WTC11 (cell line): ENCODE data around the gene PHTF2. TPM values are rescaled to one million over a fixed set of nuclear protein-coding genes. Genes with fewer than 3 reads are reported as not detected.

Experiments
- ATAC-seq: fragments of 200-7000 bp; cut with Tn5 transposase; 2 replicates; pipeline ENCODE4 v1.10.0; 2021; ENCODE audit warnings: mild to moderate bottlenecking, moderate library complexity
- CTCF ChIA-PET: fragments of 300-600 bp; sonication (Branson Sonifier 250); formaldehyde crosslinking; loops from one replicate; lab custom pipeline; 2021; ENCODE audit warnings: antibody characterized with exemption; lab: Charles Lee
- POLR2A ChIA-PET: fragments of 350-600 bp; sonication (Branson Sonifier 250); formaldehyde crosslinking; loops from one replicate; lab custom pipeline; 2021; ENCODE audit warnings: antibody characterized with exemption; lab: Charles Lee
- DNase-seq: peaks from one replicate; pipeline ENCODE4 v3.0.0; 2021; ENCODE audit warnings: low spot score
- H3K27ac Mint-ChIP-seq: 2 replicates; pipeline ENCODE4 v1.8.0; 2021; ENCODE audit warnings: mixed read lengths
- H3K27me3 Mint-ChIP-seq: 2 replicates; pipeline ENCODE4 v1.8.0; 2021; ENCODE audit warnings: low read depth, mild to moderate bottlenecking, moderate library complexity, mixed read lengths
- H3K36me3 Mint-ChIP-seq: 2 replicates; pipeline ENCODE4 v1.8.0; 2021; ENCODE audit warnings: mixed read lengths
- H3K4me1 Mint-ChIP-seq: 2 replicates; pipeline ENCODE4 v1.8.0; 2022; ENCODE audit warnings: mixed read lengths
- H3K4me3 Mint-ChIP-seq: 2 replicates; pipeline ENCODE4 v1.8.0; 2021; ENCODE audit warnings: mild to moderate bottlenecking, moderate library complexity, mixed read lengths
- H3K9me3 Mint-ChIP-seq: 2 replicates; pipeline ENCODE4 v1.8.0; 2021; ENCODE audit warnings: mixed read lengths
- ETV6 ChIP-seq: sonication (generic); formaldehyde crosslinking; IDR thresholded peaks from 2 replicates; pipeline ENCODE4 v1.8.1; 2022; ENCODE audit warnings: mild to moderate bottlenecking, missing genetic modification reagents
- FOXJ3 ChIP-seq: sonication (generic); formaldehyde crosslinking; IDR thresholded peaks from 2 replicates; pipeline ENCODE4 v1.9.0; 2021; ENCODE audit warnings: missing genetic modification reagents, mild to moderate bottlenecking, borderline replicate concordance
- GRHL2 ChIP-seq: fragments of 250-450 bp; sonication (Bioruptor Pico); IDR thresholded peaks from 2 replicates; pipeline ENCODE4 v1.8.0; 2022; ENCODE audit warnings: mild to moderate bottlenecking, moderate library complexity; ENCODE audit not compliant: insufficient replicate concordance, severe bottlenecking
- GTF2I ChIP-seq: fragments of 250-450 bp; sonication (Bioruptor Pico); conservative IDR thresholded peaks from 2 replicates; pipeline ENCODE4 v1.4.0; 2021; ENCODE audit warnings: mild to moderate bottlenecking
- JAZF1 ChIP-seq: fragments of 250-450 bp; sonication (Bioruptor Pico); IDR thresholded peaks from 2 replicates; pipeline ENCODE4 v1.9.0; 2021; ENCODE audit warnings: moderate library complexity, mild to moderate bottlenecking, inconsistent platforms
- JUN ChIP-seq: sonication (generic); formaldehyde crosslinking; IDR thresholded peaks from 2 replicates; pipeline ENCODE4 v1.8.0; 2023; ENCODE audit warnings: mild to moderate bottlenecking, missing genetic modification reagents
- KAT7 ChIP-seq: sonication (generic); formaldehyde crosslinking; IDR thresholded peaks from 2 replicates; pipeline ENCODE4 v1.8.1; 2023; ENCODE audit warnings: missing genetic modification reagents, mild to moderate bottlenecking, borderline replicate concordance
- MYBL2 ChIP-seq: sonication (generic); formaldehyde crosslinking; IDR thresholded peaks from 2 replicates; pipeline ENCODE4 v1.8.1; 2023; ENCODE audit warnings: mild to moderate bottlenecking, moderate library complexity, missing genetic modification reagents
- NR3C1 ChIP-seq: sonication (generic); formaldehyde crosslinking; conservative IDR thresholded peaks from 2 replicates; pipeline ENCODE4 v1.8.1; 2023; ENCODE audit warnings: low read depth, mild to moderate bottlenecking, missing genetic modification reagents
- SMAD4 ChIP-seq: sonication (generic); formaldehyde crosslinking; IDR thresholded peaks from 2 replicates; pipeline ENCODE4 v1.8.0; 2022; ENCODE audit warnings: mild to moderate bottlenecking, missing genetic modification reagents
- SOX15 ChIP-seq: fragments of 250-450 bp; sonication (Bioruptor Pico); IDR thresholded peaks from 2 replicates; pipeline ENCODE4 v1.9.0; 2021; ENCODE audit warnings: mild to moderate bottlenecking
- TEAD4 ChIP-seq: sonication (generic); formaldehyde crosslinking; IDR thresholded peaks from 2 replicates; pipeline ENCODE4 v1.8.0; 2022; ENCODE audit warnings: mild to moderate bottlenecking, missing genetic modification reagents
- TP53 ChIP-seq: sonication (generic); formaldehyde crosslinking; IDR thresholded peaks from 2 replicates; pipeline ENCODE4 v1.8.1; 2023; ENCODE audit warnings: mild to moderate bottlenecking, missing genetic modification reagents
- ZBTB21 ChIP-seq: sonication (generic); formaldehyde crosslinking; IDR thresholded peaks from 2 replicates; pipeline ENCODE4 v1.8.1; 2023; ENCODE audit warnings: mild to moderate bottlenecking, missing genetic modification reagents, borderline replicate concordance
- ZNF121 ChIP-seq: sonication (generic); formaldehyde crosslinking; IDR thresholded peaks from 2 replicates; pipeline ENCODE4 v1.8.0; 2023; ENCODE audit warnings: missing genetic modification reagents
- ZNF281 ChIP-seq: sonication (generic); formaldehyde crosslinking; IDR thresholded peaks from 2 replicates; pipeline ENCODE4 v1.8.0; 2023; ENCODE audit warnings: mild to moderate bottlenecking, missing genetic modification reagents
- ZNF396 ChIP-seq: fragments of 250-450 bp; sonication (Bioruptor Pico); IDR thresholded peaks from 2 replicates; pipeline ENCODE4 v1.8.0; 2021; ENCODE audit warnings: mild to moderate bottlenecking, moderate library complexity, borderline replicate concordance
- ZNF423 ChIP-seq: fragments of 250-450 bp; sonication (Bioruptor Pico); IDR thresholded peaks from 2 replicates; pipeline ENCODE4 v2.1.2; 2022; ENCODE audit warnings: mild to moderate bottlenecking, moderate library complexity
- ZNF425 ChIP-seq: fragments of 250-450 bp; sonication (Bioruptor Pico); conservative IDR thresholded peaks from 2 replicates; pipeline ENCODE4 v1.9.0; 2021; ENCODE audit warnings: mild to moderate bottlenecking
- total RNA-seq: library from RNA; stranded (reverse); gene quantifications from 3 replicates; pipeline ENCODE4 v1.2.3, GENCODE V29; 2021
- TF ChIP-seq, protein P1 (sequence below): sonication (generic); formaldehyde crosslinking; IDR thresholded peaks from 2 replicates; pipeline ENCODE4 v1.8.1; 2023; ENCODE audit warnings: mild to moderate bottlenecking, missing genetic modification reagents, moderate library complexity
- TF ChIP-seq, protein P2 (sequence below): sonication (generic); formaldehyde crosslinking; IDR thresholded peaks from 2 replicates; pipeline ENCODE4 v1.8.1; 2023; ENCODE audit warnings: mild to moderate bottlenecking, moderate library complexity, missing genetic modification reagents
- TF ChIP-seq, protein P3 (sequence below): sonication (generic); formaldehyde crosslinking; IDR thresholded peaks from 2 replicates; pipeline ENCODE4 v1.8.0; 2022; ENCODE audit warnings: mild to moderate bottlenecking, missing genetic modification reagents
- TF ChIP-seq, protein P4 (sequence below): sonication (generic); formaldehyde crosslinking; IDR thresholded peaks from 2 replicates; pipeline ENCODE4 v1.8.1; 2022; ENCODE audit warnings: missing genetic modification reagents, borderline replicate concordance

PHTF2 gene
- total RNA-seq, 1 experiment from 2014 or later = 17.9 TPM

- no peak for TF ChIP-seq ZNF281 (CRISPR knock-in tag)
- no peak for TF ChIP-seq ZNF121
- no peak for TF ChIP-seq NR3C1
- TF ChIP-seq GTF2I = no peak
- TF ChIP-seq ZNF425 (CRISPR knock-in tag) = no peak
- TF ChIP-seq ETV6 (CRISPR knock-in tag) = no peak
- TF ChIP-seq, protein P1, sequence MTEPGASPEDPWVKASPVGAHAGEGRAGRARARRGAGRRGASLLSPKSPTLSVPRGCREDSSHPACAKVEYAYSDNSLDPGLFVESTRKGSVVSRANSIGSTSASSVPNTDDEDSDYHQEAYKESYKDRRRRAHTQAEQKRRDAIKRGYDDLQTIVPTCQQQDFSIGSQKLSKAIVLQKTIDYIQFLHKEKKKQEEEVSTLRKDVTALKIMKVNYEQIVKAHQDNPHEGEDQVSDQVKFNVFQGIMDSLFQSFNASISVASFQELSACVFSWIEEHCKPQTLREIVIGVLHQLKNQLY (CRISPR knock-in tag) = no peak
- TF ChIP-seq KAT7 (CRISPR knock-in tag) = no peak
- TF ChIP-seq, protein P2, sequence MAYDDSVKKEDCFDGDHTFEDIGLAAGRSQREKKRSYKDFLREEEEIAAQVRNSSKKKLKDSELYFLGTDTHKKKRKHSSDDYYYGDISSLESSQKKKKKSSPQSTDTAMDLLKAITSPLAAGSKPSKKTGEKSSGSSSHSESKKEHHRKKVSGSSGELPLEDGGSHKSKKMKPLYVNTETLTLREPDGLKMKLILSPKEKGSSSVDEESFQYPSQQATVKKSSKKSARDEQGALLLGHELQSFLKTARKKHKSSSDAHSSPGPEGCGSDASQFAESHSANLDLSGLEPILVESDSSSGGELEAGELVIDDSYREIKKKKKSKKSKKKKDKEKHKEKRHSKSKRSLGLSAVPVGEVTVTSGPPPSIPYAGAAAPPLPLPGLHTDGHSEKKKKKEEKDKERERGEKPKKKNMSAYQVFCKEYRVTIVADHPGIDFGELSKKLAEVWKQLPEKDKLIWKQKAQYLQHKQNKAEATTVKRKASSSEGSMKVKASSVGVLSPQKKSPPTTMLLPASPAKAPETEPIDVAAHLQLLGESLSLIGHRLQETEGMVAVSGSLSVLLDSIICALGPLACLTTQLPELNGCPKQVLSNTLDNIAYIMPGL (CRISPR knock-in tag) = no peak
Observed at GRCh38 chr7:77837275-77837674, 38.7 kb downstream of the PHTF2 start (continued).

DNA sequence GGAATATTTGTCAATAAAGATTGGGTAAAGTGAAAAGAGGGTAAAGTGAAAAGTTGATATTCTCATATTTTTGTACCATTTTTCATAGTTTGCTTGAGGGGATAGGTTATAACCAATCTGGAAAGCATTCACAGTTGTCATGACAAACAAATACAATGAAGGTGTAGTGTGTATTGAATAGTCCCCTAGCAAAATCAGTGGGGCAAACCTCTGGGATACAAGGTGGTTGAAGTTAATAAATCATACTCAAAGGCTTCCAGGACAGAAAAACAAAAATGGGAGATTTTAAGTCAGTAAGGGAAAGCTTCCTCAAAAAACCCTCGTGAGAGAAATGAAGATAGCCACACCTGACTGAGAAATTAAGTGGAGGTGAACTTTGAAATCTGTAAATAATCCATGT lies 39.4 kb downstream of the PHTF2 start:
- POLR2A ChIA-PET = no interaction called here
- H3K36me3 Mint-ChIP-seq = no peaks in the 10 kb centered on the region
- H3K4me1 Mint-ChIP-seq = peaks cover 9% of the 10 kb centered on the region
- ATAC-seq = no peak
- no peaks in the 10 kb centered on the region for H3K27me3 Mint-ChIP-seq
- DNase-seq = no peak
- H3K4me3 Mint-ChIP-seq = no peak overlapping the region
- H3K9me3 Mint-ChIP-seq = peaks cover 7% of the 10 kb centered on the region
- TF ChIP-seq TEAD4 (no peak), MYBL2 (CRISPR knock-in tag) (no peak), SMAD4 (CRISPR knock-in tag) (no peak), GRHL2 (no peak), JAZF1 (no peak), SOX15 (no peak), TP53 (CRISPR knock-in tag) (no peak)
- TF ChIP-seq, all 79 proteins: peak for 0
- no peak overlapping the region for H3K27ac Mint-ChIP-seq
- CTCF ChIA-PET = no interaction called here

- Mint-ChIP-seq H3K9me3 (peaks cover 7% of the 10 kb centered on the region), H3K36me3 (no peaks in the 10 kb centered on the region), H3K4me3 (no peak overlapping the region), H3K27me3 (no peaks in the 10 kb centered on the region), H3K4me1 (peaks cover 9% of the 10 kb centered on the region), H3K27ac (no peak overlapping the region)
- ChIA-PET CTCF (no interaction called here), POLR2A (no interaction called here)
- TF ChIP-seq JUN (CRISPR knock-in tag) (no peak), FOXJ3 (CRISPR knock-in tag) (no peak), GTF2I (no peak), ZNF423 (no peak), NR3C1 (no peak), ZBTB21 (CRISPR knock-in tag) (no peak), ZNF396 (no peak)
- TF ChIP-seq, protein P3, sequence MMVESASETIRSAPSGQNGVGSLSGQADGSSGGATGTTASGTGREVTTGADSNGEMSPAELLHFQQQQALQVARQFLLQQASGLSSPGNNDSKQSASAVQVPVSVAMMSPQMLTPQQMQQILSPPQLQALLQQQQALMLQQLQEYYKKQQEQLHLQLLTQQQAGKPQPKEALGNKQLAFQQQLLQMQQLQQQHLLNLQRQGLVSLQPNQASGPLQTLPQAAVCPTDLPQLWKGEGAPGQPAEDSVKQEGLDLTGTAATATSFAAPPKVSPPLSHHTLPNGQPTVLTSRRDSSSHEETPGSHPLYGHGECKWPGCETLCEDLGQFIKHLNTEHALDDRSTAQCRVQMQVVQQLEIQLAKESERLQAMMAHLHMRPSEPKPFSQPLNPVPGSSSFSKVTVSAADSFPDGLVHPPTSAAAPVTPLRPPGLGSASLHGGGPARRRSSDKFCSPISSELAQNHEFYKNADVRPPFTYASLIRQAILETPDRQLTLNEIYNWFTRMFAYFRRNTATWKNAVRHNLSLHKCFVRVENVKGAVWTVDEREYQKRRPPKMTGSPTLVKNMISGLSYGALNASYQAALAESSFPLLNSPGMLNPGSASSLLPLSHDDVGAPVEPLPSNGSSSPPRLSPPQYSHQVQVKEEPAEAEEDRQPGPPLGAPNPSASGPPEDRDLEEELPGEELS (CRISPR knock-in tag) = no peak
- TF ChIP-seq, protein P4, sequence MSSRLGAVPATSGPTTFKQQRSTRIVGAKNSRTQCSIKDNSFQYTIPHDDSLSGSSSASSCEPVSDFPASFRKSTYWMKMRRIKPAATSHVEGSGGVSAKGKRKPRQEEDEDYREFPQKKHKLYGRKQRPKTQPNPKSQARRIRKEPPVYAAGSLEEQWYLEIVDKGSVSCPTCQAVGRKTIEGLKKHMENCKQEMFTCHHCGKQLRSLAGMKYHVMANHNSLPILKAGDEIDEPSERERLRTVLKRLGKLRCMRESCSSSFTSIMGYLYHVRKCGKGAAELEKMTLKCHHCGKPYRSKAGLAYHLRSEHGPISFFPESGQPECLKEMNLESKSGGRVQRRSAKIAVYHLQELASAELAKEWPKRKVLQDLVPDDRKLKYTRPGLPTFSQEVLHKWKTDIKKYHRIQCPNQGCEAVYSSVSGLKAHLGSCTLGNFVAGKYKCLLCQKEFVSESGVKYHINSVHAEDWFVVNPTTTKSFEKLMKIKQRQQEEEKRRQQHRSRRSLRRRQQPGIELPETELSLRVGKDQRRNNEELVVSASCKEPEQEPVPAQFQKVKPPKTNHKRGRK = no peak
- DNase-seq (no peak), ATAC-seq (no peak)
Observed at GRCh38 chr7:77838929-77839491, 40.4 kb downstream of the PHTF2 start.
